HG03520 (cell line): Measurements from ENCODE around the gene NEUROD2.

Experiments used
- ATAC-seq: cut with Tn5 transposase; IDR thresholded peaks from one replicate; pipeline ENCODE4 v1.9.1; 2021; ENCODE audit warnings: mild to moderate bottlenecking, moderate library complexity; ENCODE audit not compliant: unreplicated experiment

The NEUROD2 gene

DNA sequence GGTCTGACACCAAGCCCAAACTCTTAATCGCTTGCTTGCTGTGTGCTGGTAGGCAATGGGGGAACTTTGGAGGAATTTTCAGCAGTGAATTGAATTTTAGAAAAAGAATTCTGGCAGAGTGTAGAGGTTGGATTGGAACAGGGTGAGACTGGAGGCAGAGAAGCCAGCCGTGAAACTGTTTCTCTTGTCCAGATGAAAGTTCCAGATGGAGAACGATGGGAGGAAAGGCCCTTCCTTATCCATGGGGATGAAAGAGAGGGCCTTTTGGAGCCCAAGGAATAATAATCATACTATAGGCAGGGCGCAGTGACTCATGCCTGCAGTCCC, 26.0 kb downstream of the NEUROD2 start:
- no peak for ATAC-seq

DNA sequence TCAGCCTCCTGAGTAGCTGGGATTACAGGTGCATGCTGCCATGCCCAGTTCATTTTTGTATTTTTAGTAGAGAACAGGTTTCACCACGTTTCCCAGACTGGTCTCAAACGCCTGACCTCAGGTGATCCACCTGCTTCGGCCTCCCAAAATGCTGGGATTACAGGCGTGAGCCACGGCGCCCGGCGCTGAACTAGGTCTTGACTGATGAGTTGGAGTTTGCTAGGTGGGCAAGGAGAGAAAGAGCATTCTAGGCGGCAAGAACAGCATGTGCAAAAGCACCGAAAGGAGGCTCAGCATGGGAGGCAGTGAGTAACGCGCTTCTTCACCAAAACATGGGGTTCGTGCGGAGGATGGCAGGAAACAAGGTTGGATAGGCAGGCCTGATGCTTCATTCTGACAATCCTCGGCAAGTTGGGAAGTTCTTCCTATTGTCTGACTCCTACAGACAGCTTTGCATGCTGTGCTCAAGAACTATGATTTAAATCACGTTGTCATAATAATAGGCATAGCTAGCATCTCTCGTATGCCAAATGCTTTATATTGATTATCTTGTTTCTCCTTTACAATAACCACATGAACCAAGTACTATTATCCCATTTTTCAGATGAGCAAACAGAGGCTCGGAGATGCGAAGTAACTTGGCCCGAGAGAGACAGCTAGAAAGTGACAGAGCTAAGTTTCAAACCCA, 26.5 kb downstream of the NEUROD2 start:
- no peak for ATAC-seq

DNA sequence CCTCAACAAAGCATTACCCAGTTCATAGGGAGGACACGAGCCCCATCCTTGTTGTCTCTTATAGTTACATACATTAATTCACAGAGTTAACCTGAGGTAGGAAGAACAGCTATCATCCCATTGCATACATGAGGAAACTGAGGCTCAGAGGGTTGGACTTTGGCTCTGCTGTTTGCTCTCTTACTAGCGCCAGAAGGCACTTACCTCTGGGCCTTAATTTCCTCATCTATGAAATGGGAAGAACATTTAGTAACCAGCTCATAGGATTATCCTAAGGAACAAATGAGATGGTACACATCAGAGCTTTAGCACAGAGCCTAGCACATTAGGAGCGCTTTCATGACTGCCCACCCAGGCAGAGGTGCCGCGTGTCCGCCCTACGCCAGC, 27.6 kb downstream of the NEUROD2 start:
- ATAC-seq, result no peak

DNA sequence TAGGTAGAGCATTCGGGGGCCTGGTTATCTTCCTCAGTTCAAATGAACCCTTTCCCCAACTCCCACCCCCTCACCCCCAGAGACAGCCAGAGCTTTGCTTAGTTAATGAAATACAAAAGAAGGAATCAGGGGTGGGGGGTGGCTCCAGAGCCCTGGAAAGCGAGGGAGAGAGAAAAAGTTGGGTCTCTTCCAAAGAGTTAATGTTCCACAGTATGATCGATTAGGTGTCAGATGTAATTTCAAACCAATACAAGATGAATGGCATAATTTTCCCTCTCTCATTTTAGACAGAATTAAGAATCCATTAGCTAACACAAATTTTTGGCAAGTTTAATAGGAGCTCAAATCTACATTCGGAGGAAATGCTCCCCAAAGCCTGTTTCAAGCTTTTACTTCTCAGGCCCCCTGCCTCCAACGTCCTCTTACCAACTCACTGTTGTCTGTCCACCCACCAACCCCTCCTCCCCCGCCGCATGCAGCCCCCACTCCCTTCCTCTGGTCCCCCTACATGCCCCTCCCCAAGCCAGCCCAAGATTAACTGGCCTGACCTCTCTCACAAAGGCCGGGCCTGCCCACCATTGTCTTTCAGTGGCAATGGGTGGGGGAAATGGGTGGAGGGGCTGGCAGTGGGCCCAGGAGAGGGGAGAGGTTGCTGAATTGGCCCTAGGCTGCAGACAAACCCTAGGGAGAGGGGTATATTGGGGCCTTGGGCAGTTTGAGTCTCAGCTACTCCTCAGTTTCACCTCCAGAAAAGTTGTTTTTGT, 28.2 kb downstream of the NEUROD2 start:
- ATAC-seq, result no peak

DNA sequence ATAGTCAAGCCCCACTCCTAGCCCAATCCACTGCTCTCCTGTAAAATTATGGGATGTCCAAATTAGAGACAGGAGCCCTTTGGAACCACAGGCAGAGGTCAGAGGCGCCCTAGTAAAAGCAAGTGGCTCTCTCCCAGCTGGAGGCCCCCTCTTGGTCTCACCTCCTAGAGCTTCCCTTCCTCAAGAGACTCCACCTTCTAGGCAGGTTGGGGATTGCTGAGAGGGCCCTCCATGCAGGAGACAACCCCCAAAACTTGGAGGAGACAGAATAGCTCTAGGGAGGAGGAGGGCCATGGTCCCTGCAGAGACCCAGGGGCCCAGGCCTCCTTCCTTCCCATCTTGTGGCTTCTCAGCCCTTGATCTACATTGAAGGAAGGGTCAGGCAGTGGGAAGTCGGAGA, 29.4 kb downstream of the NEUROD2 start:
- no peak for ATAC-seq

DNA sequence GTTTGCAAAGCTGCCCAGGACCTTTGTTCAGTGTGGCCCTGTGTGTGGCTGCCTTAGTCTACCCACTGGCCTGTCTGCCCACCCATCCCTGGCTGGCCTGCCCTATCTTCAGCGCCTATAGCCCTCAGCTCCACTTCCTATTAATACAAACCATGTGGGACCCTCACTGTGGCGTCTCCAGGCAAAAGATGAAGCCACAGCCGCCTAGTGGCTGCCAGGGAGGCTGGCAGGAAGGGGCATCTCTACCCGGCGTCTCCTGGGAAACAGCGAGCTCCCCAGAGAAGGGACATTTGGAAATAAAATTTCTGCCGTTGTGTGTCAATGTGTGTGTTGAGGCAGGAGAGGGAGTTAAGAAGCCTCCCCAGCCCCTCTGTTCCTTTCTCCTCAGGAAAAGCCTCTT, 31.5 kb downstream of the NEUROD2 start:
- ATAC-seq, result no peak

DNA sequence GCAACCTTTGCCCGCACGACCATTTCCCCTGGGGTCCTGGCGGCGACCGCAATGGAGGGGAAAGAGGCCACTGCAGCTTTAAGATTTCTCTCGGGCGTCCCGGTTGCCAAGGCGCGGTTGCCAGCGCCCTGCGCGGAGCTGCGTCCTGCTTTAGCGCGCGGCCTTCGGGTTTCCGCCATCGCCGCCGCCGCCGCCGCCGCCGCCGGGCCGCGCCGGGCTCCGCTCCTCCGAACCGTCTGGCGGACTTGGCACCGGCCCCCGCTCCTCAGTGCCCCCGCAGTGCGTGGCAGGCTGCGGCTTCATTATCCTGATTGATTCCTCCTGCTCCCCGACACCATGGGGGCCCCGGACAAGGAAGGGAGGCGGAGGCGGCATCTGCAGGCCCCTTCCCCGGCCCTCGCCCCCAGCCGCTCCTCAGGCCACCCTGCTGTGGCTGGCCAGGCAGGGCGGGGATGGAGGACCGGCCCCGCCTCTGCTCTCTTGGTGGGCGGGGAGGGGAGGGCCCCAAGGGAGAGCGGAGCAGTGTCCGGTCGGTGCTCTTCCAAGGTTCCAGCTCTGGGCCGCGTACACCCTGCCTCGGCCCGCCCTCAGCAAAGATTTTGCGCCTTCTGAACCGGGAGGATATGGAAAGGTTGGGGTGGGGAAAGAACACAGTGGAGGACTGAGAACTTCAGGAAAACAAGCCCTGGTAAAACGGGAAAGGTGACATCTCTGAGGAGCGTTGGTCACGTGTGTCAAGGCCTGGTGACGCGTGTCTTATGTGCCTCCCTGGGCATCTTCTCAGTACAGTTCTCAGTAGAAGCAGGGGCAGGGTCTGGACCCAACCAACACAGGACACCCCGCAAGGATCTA, 34.0 kb downstream of the NEUROD2 start:
- ATAC-seq, result no peak

DNA sequence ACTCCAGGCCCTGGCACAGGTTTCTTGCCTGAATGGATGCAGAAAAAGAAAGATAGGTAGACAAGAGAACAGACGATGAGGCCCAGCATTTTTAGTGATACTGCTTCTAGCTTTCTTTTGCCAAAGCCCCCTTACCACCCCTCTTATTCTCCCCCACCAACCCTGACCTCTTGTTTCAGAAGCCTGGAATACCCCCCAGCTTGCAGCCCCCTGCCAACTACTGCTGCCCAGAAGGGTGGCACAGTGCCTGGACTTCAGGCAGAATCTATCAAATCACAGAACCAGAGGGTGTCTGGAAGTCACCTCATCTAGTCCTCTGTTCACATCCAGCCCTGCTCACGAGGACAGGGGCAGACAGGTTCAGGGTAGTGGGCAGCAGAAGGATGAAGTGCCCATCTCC, 35.6 kb downstream of the NEUROD2 start:
- no peak for ATAC-seq

DNA sequence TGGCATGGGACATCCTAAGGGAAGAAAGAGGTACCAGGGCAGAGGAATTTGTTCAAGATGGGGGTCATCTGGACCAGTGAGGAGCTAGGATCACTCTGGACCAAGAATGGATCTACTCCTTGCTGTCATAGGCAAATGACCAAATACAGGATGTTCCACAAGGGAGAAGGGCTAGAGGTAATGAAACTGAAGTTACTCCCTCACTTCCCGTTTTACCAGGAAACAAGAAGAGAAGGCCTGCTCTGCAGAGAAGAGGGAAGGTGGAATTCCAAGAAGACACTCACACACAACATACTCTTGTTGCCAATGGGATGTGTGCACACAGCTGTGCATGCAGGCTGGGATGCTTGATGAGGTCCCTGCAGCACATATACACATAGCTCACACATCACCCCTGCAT, 38.6 kb downstream of the NEUROD2 start:
- ATAC-seq, result no peak

DNA sequence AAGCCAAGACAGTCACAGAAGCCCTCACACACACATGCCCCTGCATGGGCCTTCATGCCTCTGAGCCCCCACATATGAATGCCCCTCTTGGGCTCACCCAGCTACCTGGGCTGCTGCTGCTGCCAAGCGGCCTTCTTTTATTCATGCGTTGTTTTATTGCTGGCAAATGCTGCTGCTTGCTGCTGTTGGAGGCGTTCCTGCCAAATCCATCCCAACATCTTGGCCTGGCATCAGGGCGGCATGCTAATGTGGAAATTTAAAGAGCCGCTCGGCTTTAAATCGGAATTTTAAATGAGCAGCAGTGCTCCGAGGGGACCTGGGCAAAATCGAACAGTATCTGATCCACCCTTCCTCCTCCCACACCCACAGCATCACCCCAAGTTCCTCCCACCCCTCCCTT, 39.0 kb downstream of the NEUROD2 start:
- no peak for ATAC-seq

DNA sequence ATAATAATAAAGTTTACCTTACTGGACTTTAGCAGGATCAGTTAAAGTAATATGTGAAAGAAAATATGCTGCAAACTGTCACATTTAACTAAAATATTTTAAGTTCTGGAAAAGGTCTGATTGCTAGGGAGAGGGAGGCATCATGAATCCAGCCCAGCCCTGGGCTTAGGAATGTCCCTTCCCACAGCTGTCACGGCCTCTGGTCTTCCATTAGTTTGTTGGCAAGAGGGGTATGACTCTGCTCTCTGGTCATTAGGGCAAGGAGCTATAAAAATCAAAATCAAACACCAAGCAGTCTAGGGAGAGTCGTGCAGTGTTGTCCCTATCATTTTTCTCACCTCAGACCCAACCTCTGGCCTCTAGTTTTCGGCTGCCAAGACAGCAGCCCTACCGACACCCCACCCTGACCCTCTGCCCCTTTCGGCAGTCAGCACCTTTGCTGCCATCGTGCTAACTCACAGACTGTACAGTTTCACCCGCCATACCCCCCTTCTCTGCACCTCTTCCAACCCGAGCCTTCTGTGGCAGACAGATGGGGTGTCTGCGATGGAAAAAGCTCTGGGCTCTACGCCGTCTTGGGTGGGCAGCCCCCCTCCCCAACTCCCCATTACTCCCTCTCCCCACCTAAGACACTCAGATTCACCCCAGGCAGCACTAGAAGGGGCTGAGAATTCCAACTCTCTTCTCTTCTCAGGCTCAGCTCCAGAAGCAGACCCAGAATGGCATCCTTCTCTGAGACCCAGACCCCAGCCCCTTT, 41.4 kb downstream of the NEUROD2 start:
- no peak for ATAC-seq

DNA sequence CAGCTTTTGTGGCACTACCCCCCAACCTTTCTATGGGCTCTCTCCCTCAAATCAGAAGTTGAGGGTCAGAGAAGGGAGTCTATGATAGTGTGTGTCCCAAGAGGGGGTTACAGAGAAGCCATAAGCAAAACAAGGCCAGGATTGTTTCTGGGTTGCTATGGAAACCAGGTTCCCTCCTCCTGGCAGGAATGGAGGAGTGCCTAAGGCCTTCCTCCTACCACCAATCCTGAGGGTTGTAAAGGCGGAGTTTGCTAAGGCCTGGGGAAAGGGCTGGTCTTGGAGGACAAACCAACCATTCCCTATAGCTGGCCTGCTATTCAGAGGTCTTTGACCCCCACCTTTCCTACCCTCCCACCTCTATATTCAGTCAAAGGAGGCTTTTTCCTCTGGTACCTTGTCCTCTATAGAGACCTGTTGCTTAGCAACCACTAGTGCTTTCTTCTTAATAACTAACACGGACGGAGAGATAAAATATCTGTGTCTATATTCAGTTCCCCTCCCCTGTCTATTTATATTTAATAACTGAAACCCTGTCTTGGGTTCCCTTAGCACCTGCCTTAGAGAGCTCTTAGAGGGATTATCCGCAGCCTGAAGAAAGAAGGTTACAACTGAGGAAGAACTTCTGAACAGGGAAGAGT, 43.4 kb downstream of the NEUROD2 start:
- ATAC-seq, result no peak

DNA sequence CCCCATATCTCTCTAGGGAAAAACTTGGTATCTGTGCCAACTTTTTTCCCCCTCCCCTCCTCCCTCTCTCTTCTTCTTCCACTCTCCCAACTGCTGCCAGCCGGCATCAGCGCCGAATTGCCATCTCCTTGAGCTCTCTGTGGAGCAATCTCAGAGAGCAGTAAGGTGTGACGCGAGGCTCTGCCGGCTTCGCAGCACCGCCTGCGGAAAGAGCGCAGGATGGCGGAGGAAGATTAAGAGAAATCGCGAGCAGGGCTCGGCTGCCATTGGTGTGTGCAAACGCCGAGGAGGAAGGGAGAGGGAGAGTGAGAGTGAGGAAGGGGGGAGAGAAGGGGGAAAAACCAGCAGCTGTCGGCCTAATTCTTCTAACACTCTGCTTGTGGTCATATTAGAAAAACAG, 44.2 kb downstream of the NEUROD2 start:
- no peak for ATAC-seq

DNA sequence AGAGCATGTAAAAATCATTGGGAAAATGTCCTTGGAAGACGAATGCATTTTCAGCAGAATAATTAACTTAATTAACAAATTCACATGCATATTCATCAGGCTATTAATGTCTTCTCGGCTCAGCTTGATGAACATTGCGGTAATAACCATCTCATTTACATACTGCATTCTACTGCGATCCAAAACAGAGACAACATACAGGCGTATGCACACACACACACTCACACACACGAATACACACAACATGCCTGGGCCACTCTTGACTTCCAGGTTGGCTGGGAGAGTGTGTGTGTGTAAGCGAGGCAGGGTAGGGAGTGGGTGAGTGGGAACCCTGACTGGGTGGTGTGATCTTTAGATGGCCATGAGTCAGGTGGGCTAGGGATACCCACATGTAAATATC, 44.7 kb downstream of the NEUROD2 start:
- ATAC-seq, result no peak

DNA sequence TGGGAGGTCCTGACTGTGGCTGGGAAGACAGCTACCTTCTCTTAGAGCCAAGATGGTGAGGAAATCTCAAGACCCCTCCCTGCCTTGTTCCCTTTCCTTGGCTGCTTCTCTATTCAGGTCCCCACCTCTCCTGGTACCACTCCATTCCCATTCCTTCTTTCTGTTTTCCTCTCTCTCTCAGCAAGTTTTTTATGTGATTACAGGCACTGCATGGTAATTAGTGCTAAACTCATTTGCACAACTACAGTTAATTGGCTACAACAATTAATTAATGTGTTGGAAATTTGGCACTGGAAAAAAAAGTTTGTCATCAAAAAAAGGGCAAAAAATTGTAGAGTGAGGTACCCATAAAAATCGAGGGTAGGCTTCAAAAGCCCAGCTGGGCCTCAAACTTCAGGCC, 45.3 kb downstream of the NEUROD2 start:
- no peak for ATAC-seq

DNA sequence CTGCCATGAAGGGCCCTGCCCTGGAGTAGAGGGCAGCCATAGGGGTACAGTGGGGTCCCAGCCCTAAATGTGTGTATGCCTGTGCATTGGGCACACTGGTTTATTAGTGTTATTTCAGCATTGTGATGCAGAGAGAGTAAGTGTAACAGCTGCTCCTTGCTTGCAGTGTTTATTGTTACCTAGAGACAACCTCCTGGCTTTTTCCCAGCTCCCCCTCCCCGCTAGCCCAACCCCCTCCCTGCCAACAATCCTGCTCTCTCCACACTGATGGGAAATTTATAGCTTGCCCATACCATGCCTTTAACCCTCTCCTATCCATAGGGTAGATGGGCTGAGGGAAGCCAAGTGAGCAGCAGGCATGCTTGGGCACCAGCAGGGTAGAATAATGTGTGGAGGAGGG, 51.3 kb downstream of the NEUROD2 start:
- no peak for ATAC-seq

DNA sequence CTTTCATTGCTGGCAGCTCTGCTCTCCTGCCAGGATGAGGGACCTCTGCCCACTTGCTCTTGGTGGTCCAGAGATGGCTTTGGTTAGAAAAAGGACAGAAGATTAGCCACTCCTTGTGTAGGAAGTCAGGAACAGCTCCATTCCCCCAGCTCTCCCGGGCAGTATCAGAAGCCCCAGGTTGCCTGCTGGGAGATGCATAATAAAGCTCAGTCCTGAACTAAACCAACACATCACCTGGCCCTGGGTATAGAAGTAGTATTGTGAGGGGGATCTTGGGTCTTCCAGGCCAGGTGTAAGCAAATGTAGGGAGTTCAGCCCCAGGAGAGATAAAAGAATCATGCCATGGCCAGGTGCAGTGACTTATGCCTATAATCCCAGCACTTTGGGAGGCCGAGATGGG, 52.4 kb downstream of the NEUROD2 start:
- no peak for ATAC-seq
